Stomach (tissue), 4 donors: ENCODE results near the gene AQP2.

Source experiments
- POLR2A ChIP-seq, 4 donors: fragments of 450-650 bp; IDR thresholded peaks; one replicate each; pipeline ENCODE4 v1.6.1; 2016; ENCODE audit warnings: antibody characterized with exemption in 4 of 4, control low read depth in 2 of 4, mild to moderate bottlenecking in 1 of 4, moderate library complexity in 1 of 4
- POLR2AphosphoS5 ChIP-seq, 3 donors: sonication (generic); formaldehyde crosslinking; IDR thresholded peaks; one replicate each; pipeline ENCODE4 v1.6.1; 2016; ENCODE audit warnings: antibody characterized with exemption in 3 of 3
- TF ChIP-seq, protein P1 (sequence below), 7 experiments: fragments of 450-650 bp in 4 of 7; fragments of 200-600 bp in 3 of 7; sonication (generic) in 3 of 7; IDR thresholded peaks; one replicate each; pipeline ENCODE4 v1.5.1; 2016 to 2019; ENCODE audit warnings: antibody characterized with exemption in 7 of 7, control low read depth in 2 of 7, mild to moderate bottlenecking in 1 of 7

DNA sequence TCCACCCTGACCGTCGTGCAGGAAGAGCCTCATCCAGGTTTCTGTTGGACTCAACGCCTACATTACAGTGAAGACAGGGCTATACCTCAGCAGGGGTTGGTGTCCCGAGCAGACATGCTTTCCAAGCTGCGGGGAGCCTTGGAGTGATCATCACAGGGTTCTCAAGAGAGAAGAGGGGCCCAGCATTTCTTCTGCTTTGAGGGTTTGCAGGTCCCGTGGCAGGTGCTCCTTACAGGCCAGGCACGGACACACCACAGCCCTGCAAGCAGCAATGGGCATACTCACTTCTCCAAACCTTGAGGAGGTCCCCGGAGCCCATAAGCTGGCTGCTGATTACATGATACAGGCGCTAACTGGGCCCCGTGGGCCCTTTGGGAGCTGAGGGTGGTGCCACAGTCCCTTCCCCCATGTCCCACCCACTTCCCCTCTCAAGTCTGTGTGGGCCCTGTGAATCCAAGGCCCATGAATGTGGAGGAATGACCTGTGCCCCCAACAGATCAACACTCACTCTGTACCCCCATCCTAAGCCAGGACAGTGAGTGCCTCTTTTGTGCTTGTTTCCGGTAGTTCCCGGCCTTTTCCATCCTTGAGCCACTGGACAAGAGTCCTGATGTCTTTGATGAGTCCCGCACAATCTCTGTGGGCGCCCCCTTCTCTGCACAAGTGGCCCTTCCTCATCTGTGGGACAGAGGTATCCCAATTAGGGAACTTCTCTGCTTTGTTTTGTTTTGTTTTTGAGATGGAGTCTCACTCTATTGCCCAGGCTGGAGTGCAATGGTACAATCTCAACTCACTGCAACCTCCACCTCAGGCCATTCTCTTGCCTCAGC lies 1.1 kb downstream of the AQP2 start:
- TF ChIP-seq POLR2A (IDR thresholded peaks at IDR 0.05), result no peak
- TF ChIP-seq, protein P1, sequence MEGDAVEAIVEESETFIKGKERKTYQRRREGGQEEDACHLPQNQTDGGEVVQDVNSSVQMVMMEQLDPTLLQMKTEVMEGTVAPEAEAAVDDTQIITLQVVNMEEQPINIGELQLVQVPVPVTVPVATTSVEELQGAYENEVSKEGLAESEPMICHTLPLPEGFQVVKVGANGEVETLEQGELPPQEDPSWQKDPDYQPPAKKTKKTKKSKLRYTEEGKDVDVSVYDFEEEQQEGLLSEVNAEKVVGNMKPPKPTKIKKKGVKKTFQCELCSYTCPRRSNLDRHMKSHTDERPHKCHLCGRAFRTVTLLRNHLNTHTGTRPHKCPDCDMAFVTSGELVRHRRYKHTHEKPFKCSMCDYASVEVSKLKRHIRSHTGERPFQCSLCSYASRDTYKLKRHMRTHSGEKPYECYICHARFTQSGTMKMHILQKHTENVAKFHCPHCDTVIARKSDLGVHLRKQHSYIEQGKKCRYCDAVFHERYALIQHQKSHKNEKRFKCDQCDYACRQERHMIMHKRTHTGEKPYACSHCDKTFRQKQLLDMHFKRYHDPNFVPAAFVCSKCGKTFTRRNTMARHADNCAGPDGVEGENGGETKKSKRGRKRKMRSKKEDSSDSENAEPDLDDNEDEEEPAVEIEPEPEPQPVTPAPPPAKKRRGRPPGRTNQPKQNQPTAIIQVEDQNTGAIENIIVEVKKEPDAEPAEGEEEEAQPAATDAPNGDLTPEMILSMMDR (IDR thresholded peaks at IDR 0.05), result no peak
- no peak for TF ChIP-seq POLR2AphosphoS5 (IDR thresholded peaks at IDR 0.05)
